K562 treated with DMSO at 1 percent for 24 hours (cell line): ENCODE data around the gene LHX6. TPM values are rescaled to one million over a fixed set of nuclear protein-coding genes. Genes with fewer than 3 reads are reported as not detected.

Experiments used
- total RNA-seq: library from RNA; unstranded; fragments of 300-600 nt; gene quantifications from 2 replicates; pipeline ENCODE4 v1.2.3, GENCODE V29; 2022; ENCODE audit warnings: low read depth; ENCODE audit not compliant: insufficient read depth

LHX6 gene
- total RNA-seq = 5.8 and 7.0 TPM in 2 replicates

GRCh38 chr9:122228568-122229484 is at the start of gene LHX6:
Gene LHX6, minus strand, starts transcription at chr9:122228957. Its CDS starts 217 bp downstream, at chr9:122228740.

DNA sequence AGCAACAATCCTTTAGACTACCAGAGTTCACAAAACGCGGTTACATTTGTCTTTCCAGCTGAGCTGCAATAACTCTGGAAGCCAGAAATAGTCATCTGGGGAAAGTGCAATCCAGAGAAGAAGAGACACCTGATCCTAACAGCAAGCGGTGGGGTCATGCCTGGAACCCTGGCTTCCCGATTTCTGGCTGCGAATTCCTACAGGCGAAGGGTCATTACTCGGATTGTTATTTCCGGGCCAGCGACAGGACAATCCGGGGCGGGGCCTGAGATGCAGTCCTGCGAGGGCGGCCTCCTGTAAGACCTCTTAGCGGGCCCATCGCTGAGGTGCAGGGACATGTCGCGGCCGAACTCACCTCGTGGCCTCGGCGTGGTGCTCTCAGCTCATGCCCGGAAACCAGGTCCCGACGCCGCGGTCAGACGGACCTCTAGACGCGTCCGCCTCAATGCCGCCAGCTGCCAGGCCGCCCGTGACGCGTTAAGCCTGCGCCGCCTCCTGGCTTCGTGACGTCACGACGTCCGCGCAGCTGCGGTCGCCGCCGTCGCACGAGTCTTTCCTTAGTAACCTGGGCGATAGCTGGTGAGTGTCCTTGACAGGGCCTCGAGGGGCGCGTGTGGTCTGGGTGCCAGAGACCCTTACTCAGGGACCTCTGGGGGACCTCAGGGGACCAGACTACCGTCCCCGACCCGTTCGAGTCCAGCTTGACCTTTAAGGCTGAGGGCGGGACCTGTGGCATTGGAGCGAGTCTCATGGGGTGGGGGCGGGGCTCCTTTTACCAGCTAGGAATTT is 35.8 kb upstream of the LHX6 start, which contains the start of the genes MRRF and RBM18:
Gene MRRF, plus strand, starts transcription at position 523 of the 789 bp plus-strand sequence. CDS start 6,010 bp downstream, outside the sequence.
Gene RBM18, minus strand, starts transcription at position 481 of the 789 bp plus-strand sequence. CDS start 3,348 bp downstream, outside the sequence.

GRCh38 chr9:122159026-122159924 is 69.5 kb downstream of the LHX6 start, which contains the start of the genes MORN5 and NDUFA8:
Gene MORN5, plus strand, starts transcription at chr9:122159908. Its CDS starts 65 bp downstream, at chr9:122159973.
Gene NDUFA8, minus strand, starts transcription at chr9:122159779. Its CDS starts 102 bp downstream, at chr9:122159677.

Other genes with a start within 250 kb of the LHX6 start
- 5.2 and 5.5 TPM in 2 replicates for gene TTLL11, start 135.6 kb downstream of the LHX6 start, total RNA-seq
- 198 and 228 TPM in 2 replicates for gene NDUFA8, start 69.2 kb downstream of the LHX6 start, total RNA-seq
- gene MORN5, start 69.0 kb downstream of the LHX6 start, total RNA-seq = not detected in 2 replicates
- 7.3 and 11.1 TPM in 2 replicates for gene RBM18, start 35.9 kb upstream of the LHX6 start, total RNA-seq
- gene MRRF, start 35.9 kb upstream of the LHX6 start, total RNA-seq = 12.7 and 16.6 TPM in 2 replicates
- 22.7 and 26.1 TPM in 2 replicates for gene PTGS1, start 142.1 kb upstream of the LHX6 start, total RNA-seq
- 0.88 TPM in 1 of 2 replicates, not detected in the other for gene OR1J1, start 249.0 kb upstream of the LHX6 start, total RNA-seq